T47D (cell line): ENCODE data around the gene CTNNA1.

Experiments
- DNase-seq, 2 experiments: peaks; one replicate each; pipeline versions ENCODE4 v3.0.0 to v3.0.0-alpha.2; 2011 to 2012; ENCODE audit warnings: low read depth in 1 of 2, low spot score in 1 of 2
- JUND ChIP-seq: IDR thresholded peaks from 2 replicates; pipeline ENCODE4 v1.6.1; 2012; ENCODE audit warnings: low read depth
- in situ Hi-C: cut with HindIII; loops from 2 replicates; pipeline ENCODE4 v1.10.0; 2016; ENCODE audit warnings: low sequenced_read_pairs, low pct_unique_long_range_greater_than_20kb

Gene CTNNA1

DNA sequence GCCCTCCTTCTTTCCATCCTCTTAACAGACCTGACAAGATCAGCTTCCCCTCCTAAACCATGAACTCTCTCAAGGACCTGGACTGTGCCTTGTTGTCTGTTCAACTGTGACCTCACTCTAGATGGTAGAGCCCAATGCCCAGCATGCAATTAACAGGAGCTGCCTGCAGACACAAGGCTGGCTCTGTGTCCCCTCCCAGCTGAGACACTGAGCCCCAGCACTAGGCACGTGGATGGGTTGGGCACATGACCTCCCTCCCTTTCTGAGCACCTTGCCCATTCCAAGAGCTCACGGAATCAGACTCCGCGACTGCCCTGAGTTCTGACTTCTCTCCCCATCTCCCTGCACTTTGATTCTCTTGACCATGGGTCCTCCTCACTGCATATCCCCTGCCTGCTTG, 215.4 kb downstream of the CTNNA1 start:
- TF ChIP-seq JUND: no peak
- in situ Hi-C loops: no loop called here
- DNase-seq: no peak

DNA sequence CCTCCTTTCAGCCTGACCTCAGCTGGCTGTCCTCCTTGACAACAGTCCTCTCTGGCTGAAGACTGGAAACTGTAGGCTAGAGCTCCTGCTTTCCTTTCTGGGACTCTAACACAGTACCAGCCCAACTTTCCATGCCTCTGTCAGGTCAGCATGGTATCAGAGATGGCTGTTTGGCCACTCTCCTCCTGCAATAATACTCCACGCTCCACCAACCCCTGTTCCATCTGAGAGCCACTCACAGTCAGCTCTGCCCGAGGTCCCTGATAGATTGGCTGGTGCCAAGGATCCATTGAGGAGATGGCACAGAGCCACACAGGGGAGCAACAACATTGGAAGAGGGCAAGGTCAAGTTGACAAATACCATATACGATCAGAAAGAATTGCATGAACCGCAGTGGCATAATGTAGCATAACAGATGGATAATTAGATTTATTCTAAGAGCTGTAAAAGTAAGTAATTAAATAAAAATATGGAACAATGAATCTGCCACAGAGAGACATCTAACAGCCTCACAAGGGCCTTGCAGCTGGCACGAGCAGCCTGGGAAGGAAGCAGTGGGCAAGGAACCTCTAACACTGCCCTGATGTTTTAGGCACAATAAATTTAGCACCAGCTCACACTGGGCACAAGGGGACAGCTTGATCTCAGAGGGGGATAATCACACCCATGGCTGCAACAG, 216.2 kb downstream of the CTNNA1 start:
- no peak for DNase-seq
- no peak for TF ChIP-seq JUND
- in situ Hi-C loops: no loop called here

- in situ Hi-C loops: no loop called here
- TF ChIP-seq JUND: no peak
- no peak for DNase-seq
These were observed 219.0 kb downstream of the CTNNA1 start for GRCh38 chr5:138972230-138972629.

- DNase-seq: no peak
- in situ Hi-C loops: no loop called here
- TF ChIP-seq JUND: no peak
These were observed 219.6 kb downstream of the CTNNA1 start for GRCh38 chr5:138972836-138973235.

DNA sequence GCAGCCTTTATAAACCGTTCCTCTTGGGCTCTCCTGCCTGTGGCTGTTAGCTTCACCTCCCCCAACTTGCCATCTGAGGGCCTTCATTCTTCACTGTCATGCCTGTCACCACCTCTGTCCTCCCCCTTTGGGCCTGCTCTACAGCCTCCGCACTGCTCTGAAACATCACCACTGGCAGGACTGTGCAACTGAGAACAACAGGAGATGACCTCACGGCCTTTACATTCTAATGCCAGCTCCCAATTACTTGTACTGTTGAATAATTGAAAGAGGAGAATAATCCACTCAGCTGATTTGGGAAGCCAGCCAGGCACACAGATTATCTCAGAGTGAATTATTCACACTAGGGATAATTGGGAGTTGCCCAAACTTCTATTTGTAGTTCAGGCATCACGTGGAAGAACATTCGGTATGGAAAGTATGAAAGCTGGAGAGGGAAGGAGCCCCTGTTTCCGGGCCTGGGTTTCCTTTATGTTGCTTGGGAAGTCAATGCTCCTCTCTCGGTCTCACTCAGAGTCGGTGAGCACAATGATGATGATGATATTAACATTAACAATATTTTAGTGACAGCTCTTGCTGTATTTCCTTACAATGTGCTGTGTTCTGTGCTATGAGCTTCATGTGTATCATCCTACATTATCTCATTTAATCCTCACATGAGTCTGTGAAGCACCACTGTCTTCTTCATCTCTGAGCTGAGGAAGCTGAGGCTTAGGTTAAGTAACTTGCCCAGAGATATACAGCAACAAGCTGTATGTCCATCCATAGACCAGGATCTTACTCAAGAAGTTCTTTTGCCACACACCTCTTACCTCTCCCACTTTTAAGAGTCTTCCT, 221.2 kb downstream of the CTNNA1 start:
- no peak for TF ChIP-seq JUND
- in situ Hi-C loops: no loop called here
- DNase-seq: no peak

DNA sequence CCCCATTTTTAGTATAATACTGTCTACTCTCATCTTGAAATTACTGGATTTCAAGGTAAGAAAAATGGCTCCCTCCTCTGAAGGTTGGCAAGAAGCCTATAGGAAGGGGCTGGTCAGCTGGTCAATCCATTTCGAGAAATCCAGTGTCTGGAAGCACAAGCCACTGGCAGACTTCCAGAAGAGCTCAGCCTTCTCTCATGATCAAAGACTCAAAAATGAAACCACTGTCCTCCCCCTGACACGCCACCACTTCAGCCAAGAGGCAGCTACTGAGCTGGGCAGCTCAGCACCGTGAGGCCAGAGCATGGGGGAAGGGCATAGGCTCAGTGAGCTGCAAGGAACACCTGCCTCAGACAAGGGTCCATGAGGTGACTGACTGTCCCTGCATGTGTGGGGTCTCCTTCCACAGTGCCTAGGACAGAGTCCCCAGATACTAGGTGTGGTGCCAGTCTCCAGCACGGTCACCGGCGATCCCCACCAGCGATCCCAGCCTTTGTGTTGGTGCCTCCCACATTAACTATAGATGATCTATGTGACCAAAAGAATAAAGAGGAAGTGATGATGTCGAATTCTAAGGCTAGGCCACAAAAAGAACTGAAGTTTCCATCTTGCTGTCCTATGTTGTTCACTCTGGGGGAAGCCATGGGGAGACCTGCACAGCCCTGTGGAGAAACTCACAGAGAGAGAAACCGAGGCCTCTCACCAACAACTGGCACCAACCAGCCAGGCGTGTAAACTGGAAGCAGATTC, 222.0 kb downstream of the CTNNA1 start:
- no peak for DNase-seq
- in situ Hi-C loops: no loop called here
- no peak for TF ChIP-seq JUND

GRCh38 chr5:138978080-138978479, 224.9 kb downstream of the CTNNA1 start:
- no peak for DNase-seq
- in situ Hi-C loops: no loop called here
- TF ChIP-seq JUND: no peak

- in situ Hi-C loops: no loop called here
- TF ChIP-seq JUND: no peak
- DNase-seq: no peak
These were observed 225.4 kb downstream of the CTNNA1 start for GRCh38 chr5:138978581-138978980.

DNA sequence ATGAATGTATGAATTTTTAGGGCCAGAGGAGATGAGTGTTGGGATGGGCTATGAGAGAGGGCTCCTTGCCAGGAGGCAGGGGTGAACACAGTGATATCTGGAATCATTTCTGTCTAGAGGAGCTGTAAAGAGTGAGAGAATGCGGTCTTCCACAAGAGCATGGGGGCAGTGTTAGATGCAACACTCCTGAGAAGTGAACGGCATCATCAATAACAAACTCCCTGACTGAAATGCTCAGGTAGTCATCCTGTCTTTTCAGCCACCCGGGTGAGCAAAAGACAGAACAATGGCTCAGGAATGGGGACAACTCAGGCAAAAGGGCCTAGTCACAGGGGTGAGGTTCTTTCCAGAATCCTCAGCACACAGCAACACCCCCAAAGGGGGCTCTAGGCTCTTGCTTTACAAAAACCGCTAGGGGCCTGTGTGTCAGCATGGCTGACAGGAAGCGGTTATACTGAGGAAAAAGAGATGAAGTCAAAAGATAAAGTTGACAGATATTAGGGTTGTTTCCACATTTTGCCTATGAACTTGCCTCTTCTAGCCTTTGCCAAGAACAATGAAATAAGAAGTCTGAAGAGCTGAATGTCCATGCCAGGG, 226.6 kb downstream of the CTNNA1 start:
- no peak for DNase-seq
- no peak for TF ChIP-seq JUND
- in situ Hi-C loops: no loop called here

DNA sequence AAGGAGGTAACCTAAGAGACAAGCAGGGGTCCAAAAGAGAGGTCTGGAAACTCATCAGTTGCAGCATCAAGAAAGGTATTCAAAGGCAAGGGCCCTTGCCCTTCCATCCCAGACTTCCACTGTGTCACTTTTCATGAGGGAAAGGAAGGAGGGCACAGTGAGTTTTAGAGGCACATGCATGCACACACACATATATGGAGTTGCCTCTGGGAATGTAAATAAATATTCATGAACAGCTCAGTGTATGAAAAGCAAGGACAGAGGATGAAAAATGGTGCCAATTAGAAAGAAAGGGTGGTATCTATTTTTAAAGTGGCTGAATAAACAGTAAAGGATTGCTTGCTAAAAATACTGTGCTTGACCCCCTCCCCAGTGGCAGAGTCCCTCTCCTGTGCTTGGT, 227.2 kb downstream of the CTNNA1 start:
- no peak for TF ChIP-seq JUND
- in situ Hi-C loops: no loop called here
- no peak for DNase-seq

- DNase-seq: no peak
- in situ Hi-C loops: no loop called here
These were observed 227.9 kb downstream of the CTNNA1 start for GRCh38 chr5:138981131-138981530.

GRCh38 chr5:138981586-138981985, 228.4 kb downstream of the CTNNA1 start:
- no peak for DNase-seq
- TF ChIP-seq JUND: no peak
- in situ Hi-C loops: no loop called here

More at GRCh38 chr5:138981131-138981530, 227.9 kb downstream of the CTNNA1 start:
- no peak for TF ChIP-seq JUND
